Mesendoderm (in vitro differentiated cells): ENCODE results near the gene ARID1B.

ENCODE experiments used
- DNase-seq: peaks from one replicate; pipeline ENCODE4 v3.0.0; 2013
- H2AK5ac ChIP-seq: 2 replicates; pipeline ENCODE4 v1.6.1; 2013; ENCODE audit warnings: low read length, inconsistent platforms
- H2BK120ac ChIP-seq: 2 replicates; pipeline ENCODE4 v1.6.1; 2013; ENCODE audit warnings: low read depth, mild to moderate bottlenecking, low read length, moderate library complexity, mixed read lengths
- H2BK15ac ChIP-seq: replicated peaks from 2 replicates; pipeline ENCODE4 v1.6.1; 2013; ENCODE audit warnings: low read depth, mild to moderate bottlenecking, moderate library complexity
- H2BK5ac ChIP-seq: 2 replicates; pipeline ENCODE4 v1.6.1; 2013; ENCODE audit warnings: low read length, inconsistent platforms
- H3K18ac ChIP-seq: 2 replicates; pipeline ENCODE4 v1.6.1; 2013; ENCODE audit warnings: mild to moderate bottlenecking, low read length, mixed read lengths
- H3K23ac ChIP-seq: one replicate; pipeline ENCODE4 v1.6.1; 2013; ENCODE audit warnings: low read length
- H3K27ac ChIP-seq: 2 replicates; pipeline ENCODE4 v1.5.1; 2013; ENCODE audit warnings: low read depth, mild to moderate bottlenecking, inconsistent platforms, low read length, moderate library complexity
- H3K27me3 ChIP-seq: 2 replicates; pipeline ENCODE4 v1.6.1; 2013; ENCODE audit warnings: low read length, control low read depth, mild to moderate bottlenecking, inconsistent platforms; ENCODE audit not compliant: insufficient read depth, poor library complexity
- H3K36me3 ChIP-seq: 2 replicates; pipeline ENCODE4 v1.6.1; 2013; ENCODE audit warnings: low read length, inconsistent platforms; ENCODE audit not compliant: control insufficient read depth, insufficient read depth
- H3K4ac ChIP-seq: one replicate; pipeline ENCODE4 v1.6.1; 2013; ENCODE audit warnings: low read depth, mild to moderate bottlenecking, low read length, moderate library complexity
- H3K4me1 ChIP-seq: 2 replicates; pipeline ENCODE4 v1.6.1; 2013; ENCODE audit warnings: low read depth, low read length, inconsistent platforms; ENCODE audit not compliant: control insufficient read depth
- H3K4me2 ChIP-seq: 2 replicates; pipeline ENCODE4 v1.6.1; 2013; ENCODE audit warnings: low read length
- H3K4me3 ChIP-seq: 2 replicates; pipeline ENCODE4 v1.5.1; 2013; ENCODE audit warnings: mild to moderate bottlenecking, low read length
- H3K56ac ChIP-seq: one replicate; pipeline ENCODE4 v1.6.1; 2013; ENCODE audit warnings: low read length
- H3K79me1 ChIP-seq: 2 replicates; pipeline ENCODE4 v1.6.1; 2013; ENCODE audit warnings: low read length, inconsistent platforms
- H3K79me2 ChIP-seq: 2 replicates; pipeline ENCODE4 v1.6.1; 2013; ENCODE audit warnings: mild to moderate bottlenecking, low read length; ENCODE audit not compliant: control insufficient read depth, insufficient read depth
- H3K9ac ChIP-seq: 2 replicates; pipeline ENCODE4 v1.6.1; 2013; ENCODE audit warnings: low read length, inconsistent platforms
- H4K5ac ChIP-seq: one replicate; pipeline ENCODE4 v1.6.1; 2013; ENCODE audit warnings: low read length
- H4K8ac ChIP-seq: one replicate; pipeline ENCODE4 v1.6.1; 2013; ENCODE audit warnings: low read depth, mild to moderate bottlenecking, control low read depth, low read length, moderate library complexity
- WGBS: extraction: QIAGEN DNeasy Blood & Tissue Kit; methylation state at CpG from one replicate; pipeline ENCODE4 v1.1.7; 2013; ENCODE audit warnings: low lambda C conversion rate, missing lambda C conversion rate; ENCODE audit not compliant: insufficient coverage; ENCODE audit errors: extremely low coverage; 5-methylcytosine and 5-hydroxymethylcytosine counted together

Gene ARID1B

DNA sequence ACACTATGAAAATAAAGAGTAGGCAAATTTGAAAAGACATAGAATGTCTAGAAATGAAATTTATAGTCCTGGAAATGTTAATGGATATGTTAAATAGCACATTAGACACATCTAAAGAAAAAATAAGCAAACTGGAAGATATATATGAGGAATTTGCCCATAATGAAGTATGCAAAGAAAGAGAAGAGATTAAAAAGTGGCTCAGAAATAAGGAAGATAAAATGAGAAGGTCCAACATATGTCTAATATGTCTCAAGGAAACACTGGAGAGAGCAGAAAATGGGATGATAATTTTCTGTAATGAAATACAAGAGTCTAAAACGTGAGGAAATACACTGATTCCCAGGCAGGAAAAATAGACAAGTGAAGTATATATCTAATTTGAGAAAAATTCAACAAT lies 36.6 kb upstream of the ARID1B start:
- no peak overlapping the region for H3K9ac ChIP-seq
- no peak overlapping the region for H3K56ac ChIP-seq
- no peak overlapping the region for H2BK15ac ChIP-seq
- WGBS, result no CpG with 5 or more reads among the region's 1 CpG
- H3K18ac ChIP-seq, result no peak overlapping the region
- no peaks in the 10 kb centered on the region for H3K27me3 ChIP-seq
- H2AK5ac ChIP-seq, result no peak overlapping the region
- H3K36me3 ChIP-seq, result no peaks in the 10 kb centered on the region
- no peak for DNase-seq
- H4K8ac ChIP-seq, result no peak overlapping the region
- no peaks in the 10 kb centered on the region for H3K79me1 ChIP-seq
- no peak overlapping the region for H2BK120ac ChIP-seq
- H3K4ac ChIP-seq, result no peak overlapping the region
- no peak overlapping the region for H3K4me3 ChIP-seq
- no peak overlapping the region for H3K23ac ChIP-seq
- H3K27ac ChIP-seq, result no peak overlapping the region
- H3K4me1 ChIP-seq, result no peaks in the 10 kb centered on the region
- H2BK5ac ChIP-seq, result no peak overlapping the region
- no peaks in the 10 kb centered on the region for H3K79me2 ChIP-seq
- no peak overlapping the region for H4K5ac ChIP-seq
- H3K4me2 ChIP-seq, result no peak overlapping the region

DNA sequence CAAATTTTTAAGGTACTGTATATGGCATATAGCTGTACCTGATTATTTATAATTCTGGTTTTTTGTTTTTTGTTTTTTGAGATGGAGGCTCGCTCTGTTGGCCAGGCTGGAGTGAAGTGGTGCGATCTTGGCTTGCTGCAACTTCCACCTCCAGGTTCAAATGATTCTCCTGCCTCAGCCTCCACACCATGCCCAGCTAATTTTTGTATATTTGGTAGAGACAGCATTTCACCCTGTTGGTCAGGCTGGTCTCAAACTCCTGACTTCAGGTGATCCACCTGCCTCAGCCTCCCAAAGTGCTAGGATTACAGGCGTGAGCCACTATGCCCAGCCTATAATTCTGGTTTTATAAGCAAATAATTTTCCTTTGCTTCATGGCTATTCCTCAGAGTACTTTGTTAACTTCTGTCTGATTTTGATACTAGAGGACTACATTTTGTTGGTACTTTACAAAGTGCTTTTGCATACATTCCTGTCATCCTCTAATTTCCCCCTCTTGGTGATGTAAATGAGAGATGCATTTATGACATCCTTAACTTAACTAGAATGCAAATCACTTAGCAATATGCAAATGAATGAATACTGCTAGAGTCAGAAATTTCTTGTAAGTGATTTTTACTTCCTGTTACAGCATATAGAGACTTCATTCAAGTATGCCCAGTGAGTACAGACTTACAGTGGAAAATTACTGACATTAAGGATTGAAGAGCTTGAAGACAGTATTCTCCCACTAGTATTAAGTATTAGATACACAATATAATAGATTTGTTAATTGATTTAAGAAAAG lies 35.7 kb upstream of the ARID1B start:
- Histone ChIP-seq H3K79me1 (no peaks in the 10 kb centered on the region), H2BK5ac (no peak overlapping the region), H2AK5ac (no peak overlapping the region), H3K79me2 (no peaks in the 10 kb centered on the region), H3K36me3 (no peaks in the 10 kb centered on the region), H3K4me3 (no peak overlapping the region), H3K9ac (no peak overlapping the region), H4K5ac (no peak overlapping the region), H3K18ac (no peak overlapping the region), H3K23ac (no peak overlapping the region), H3K27ac (no peak overlapping the region), H3K56ac (no peak overlapping the region), H3K4me2 (no peak overlapping the region), H2BK15ac (no peak overlapping the region), H3K4ac (no peak overlapping the region), H2BK120ac (no peak overlapping the region), H3K4me1 (no peaks in the 10 kb centered on the region), H4K8ac (no peak overlapping the region), H3K27me3 (no peaks in the 10 kb centered on the region)
- no peak for DNase-seq
- whole genome bisulfite sequencing, result no CpG with 5 or more reads among the region's 3 CpGs

DNA sequence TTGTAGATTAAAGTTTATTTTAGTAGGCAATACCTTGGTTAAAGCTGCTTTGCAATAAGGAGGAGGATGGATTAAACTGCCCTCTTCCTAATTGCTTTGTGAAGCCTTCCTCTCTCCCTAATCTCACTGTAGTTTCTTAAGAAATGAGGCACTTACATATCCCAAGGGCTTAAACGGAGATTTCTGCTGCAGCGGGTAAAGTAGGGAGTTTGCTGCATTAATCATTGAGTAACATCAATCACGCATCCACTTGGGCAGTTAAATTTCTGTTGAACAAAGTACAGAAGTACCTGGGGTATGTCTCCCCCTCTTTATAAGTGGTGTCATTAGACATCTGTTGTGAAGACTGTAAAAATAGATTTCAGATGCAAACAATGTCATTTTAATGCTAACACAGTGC lies 29.5 kb upstream of the ARID1B start:
- H3K4me3 ChIP-seq, result no peak overlapping the region
- no peaks in the 10 kb centered on the region for H3K4me1 ChIP-seq
- no peak overlapping the region for H3K4ac ChIP-seq
- no peak overlapping the region for H3K27ac ChIP-seq
- H3K79me2 ChIP-seq, result no peaks in the 10 kb centered on the region
- H3K9ac ChIP-seq, result no peak overlapping the region
- no peaks in the 10 kb centered on the region for H3K79me1 ChIP-seq
- H3K18ac ChIP-seq, result no peak overlapping the region
- no peak overlapping the region for H2BK5ac ChIP-seq
- no peak overlapping the region for H3K23ac ChIP-seq
- H4K8ac ChIP-seq, result no peak overlapping the region
- H3K27me3 ChIP-seq, result no peaks in the 10 kb centered on the region
- H2BK15ac ChIP-seq, result no peak overlapping the region
- no peak overlapping the region for H4K5ac ChIP-seq
- H3K56ac ChIP-seq, result no peak overlapping the region
- WGBS, result no CpG with 5 or more reads among the region's 3 CpGs
- no peak overlapping the region for H2BK120ac ChIP-seq
- no peak for DNase-seq
- no peaks in the 10 kb centered on the region for H3K36me3 ChIP-seq
- H3K4me2 ChIP-seq, result no peak overlapping the region
- no peak overlapping the region for H2AK5ac ChIP-seq

DNA sequence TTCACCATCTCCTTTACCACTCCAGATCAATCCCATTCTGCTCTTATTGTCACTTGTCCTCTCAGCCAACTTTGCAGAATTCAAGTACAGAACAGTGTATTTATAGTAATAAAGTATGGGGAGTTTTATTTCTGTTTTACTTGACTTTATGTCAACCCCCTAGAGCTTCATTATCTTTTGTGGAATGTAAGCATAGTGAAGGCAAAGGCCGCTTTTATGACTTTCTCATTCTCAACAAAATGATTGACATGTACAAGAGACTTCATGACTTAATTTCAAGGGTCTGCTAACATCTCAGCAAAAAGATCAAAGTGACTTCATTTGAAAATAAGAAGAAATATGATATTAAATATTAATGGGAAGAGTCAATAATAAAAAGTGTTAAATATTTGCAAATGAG lies 28.7 kb upstream of the ARID1B start:
- no peak overlapping the region for H3K18ac ChIP-seq
- H2BK5ac ChIP-seq, result no peak overlapping the region
- no peak overlapping the region for H3K4ac ChIP-seq
- no peaks in the 10 kb centered on the region for H3K27me3 ChIP-seq
- H4K5ac ChIP-seq, result no peak overlapping the region
- H3K36me3 ChIP-seq, result no peaks in the 10 kb centered on the region
- DNase-seq, result no peak
- no peak overlapping the region for H3K4me2 ChIP-seq
- WGBS, result no CpG with 5 or more reads among the region's 1 CpG
- H3K23ac ChIP-seq, result no peak overlapping the region
- no peak overlapping the region for H2BK120ac ChIP-seq
- no peaks in the 10 kb centered on the region for H3K79me1 ChIP-seq
- H2BK15ac ChIP-seq, result no peak overlapping the region
- no peak overlapping the region for H4K8ac ChIP-seq
- no peak overlapping the region for H3K4me3 ChIP-seq
- H3K9ac ChIP-seq, result no peak overlapping the region
- H3K27ac ChIP-seq, result no peak overlapping the region
- H3K79me2 ChIP-seq, result no peaks in the 10 kb centered on the region
- no peak overlapping the region for H2AK5ac ChIP-seq
- no peaks in the 10 kb centered on the region for H3K4me1 ChIP-seq
- no peak overlapping the region for H3K56ac ChIP-seq

DNA sequence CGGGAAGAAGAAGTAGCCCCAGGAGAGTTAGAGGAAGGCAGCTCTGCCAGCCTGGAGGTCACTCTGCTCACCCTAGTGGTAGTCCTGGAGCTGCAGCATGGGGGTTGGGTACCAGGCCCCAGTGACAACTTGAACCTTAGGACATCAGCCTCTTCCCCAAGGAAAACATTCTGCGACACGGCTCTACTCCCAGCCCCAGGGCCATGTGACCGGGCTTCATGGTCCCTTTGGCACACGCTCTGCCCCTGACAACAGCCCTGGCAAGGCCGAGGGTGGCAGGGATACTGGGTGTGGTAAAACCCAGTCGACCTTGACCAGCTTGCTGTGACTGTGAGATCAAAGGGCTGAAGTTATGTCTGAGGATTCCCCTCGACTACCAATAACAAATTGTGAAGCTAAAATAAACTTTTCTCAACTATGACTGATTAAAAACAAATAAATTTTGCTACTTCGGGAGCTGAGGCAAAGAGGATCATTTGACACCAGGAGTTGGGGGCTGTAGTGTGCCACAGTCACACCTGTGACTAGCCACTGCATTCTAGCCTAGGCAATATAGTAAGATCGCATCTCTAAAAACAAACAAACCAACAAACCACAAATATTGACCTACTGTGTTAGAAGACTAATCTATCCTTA lies 24.4 kb upstream of the ARID1B start:
- no peak overlapping the region for H2BK120ac ChIP-seq
- H3K23ac ChIP-seq, result no peak overlapping the region
- no CpG with 5 or more reads among the region's 10 CpGs for WGBS
- no peak overlapping the region for H2BK5ac ChIP-seq
- no peaks in the 10 kb centered on the region for H3K79me1 ChIP-seq
- H4K8ac ChIP-seq, result no peak overlapping the region
- H3K36me3 ChIP-seq, result no peaks in the 10 kb centered on the region
- no peak overlapping the region for H2AK5ac ChIP-seq
- peak; percentile 55 for DNase-seq
- no peak overlapping the region for H3K4me2 ChIP-seq
- no peak overlapping the region for H3K18ac ChIP-seq
- no peak overlapping the region for H3K27ac ChIP-seq
- H3K4ac ChIP-seq, result no peak overlapping the region
- no peaks in the 10 kb centered on the region for H3K27me3 ChIP-seq
- no peak overlapping the region for H2BK15ac ChIP-seq
- no peak overlapping the region for H3K9ac ChIP-seq
- no peaks in the 10 kb centered on the region for H3K4me1 ChIP-seq
- no peak overlapping the region for H3K56ac ChIP-seq
- H4K5ac ChIP-seq, result no peak overlapping the region
- no peaks in the 10 kb centered on the region for H3K79me2 ChIP-seq
- H3K4me3 ChIP-seq, result no peak overlapping the region
